NCI-H748 treated with DMSO at 0.1 percent for 48 hours (cell line): ENCODE measurements around the gene TARS3.
"Not testable (repeated sequence)": the region's sequence is repeated elsewhere in the genome, so short reads cannot be mapped to it uniquely, and the experiment has no call there.

Source experiments
- DNase-seq: peaks from one replicate; lab custom pipeline; 2025; lab: John Stamatoyannopoulos, UW

The TARS3 gene

GRCh38 chr15:101654171-101654570, 70.1 kb downstream of the TARS3 start:
- no peak for DNase-seq

- DNase-seq, result no peak
These were observed 71.4 kb downstream of the TARS3 start for GRCh38 chr15:101652786-101653430.

- peak; percentile 57 for DNase-seq
These were observed 72.0 kb downstream of the TARS3 start, which contains the start of gene TM2D3 for GRCh38 chr15:101652098-101652785. TM2D3 (minus strand) TSS chr15:101652381; CDS start chr15:101652361, 20 bp downstream.

- DNase-seq, result no peak
These were observed 72.6 kb downstream of the TARS3 start for GRCh38 chr15:101651554-101652097.

- DNase-seq, result no peak
These were observed 74.1 kb downstream of the TARS3 start for GRCh38 chr15:101650145-101650544.

- no peak for DNase-seq
These were observed 75.9 kb downstream of the TARS3 start for GRCh38 chr15:101648356-101648755.

GRCh38 chr15:101647251-101647650, 77.0 kb downstream of the TARS3 start:
- DNase-seq, result no peak

GRCh38 chr15:101646672-101647071, 77.6 kb downstream of the TARS3 start:
- no peak for DNase-seq

- no peak for DNase-seq
These were observed 81.9 kb downstream of the TARS3 start for GRCh38 chr15:101642361-101642760.

- peak; percentile 20 for DNase-seq
These were observed 82.4 kb downstream of the TARS3 start for GRCh38 chr15:101641894-101642293.

GRCh38 chr15:101641129-101641764, 83.0 kb downstream of the TARS3 start:
- DNase-seq, result peak; percentile 45

GRCh38 chr15:101639667-101640066, 84.6 kb downstream of the TARS3 start:
- no peak for DNase-seq

GRCh38 chr15:101637919-101638318, 86.4 kb downstream of the TARS3 start:
- DNase-seq, result no peak

- no peak for DNase-seq
These were observed 86.8 kb downstream of the TARS3 start for GRCh38 chr15:101637516-101637915.

- DNase-seq, result no peak
These were observed 87.2 kb downstream of the TARS3 start for GRCh38 chr15:101637038-101637437.

- DNase-seq, result no peak
These were observed 88.1 kb downstream of the TARS3 start for GRCh38 chr15:101635944-101636727.

- no peak for DNase-seq
These were observed 90.9 kb downstream of the TARS3 start for GRCh38 chr15:101633356-101633755.

GRCh38 chr15:101626729-101627128, 97.5 kb downstream of the TARS3 start:
- not testable (repeated sequence) for DNase-seq

- DNase-seq, result no peak
These were observed 98.3 kb downstream of the TARS3 start for GRCh38 chr15:101625980-101626379.

- DNase-seq, result no peak
These were observed 99.1 kb downstream of the TARS3 start for GRCh38 chr15:101625184-101625583.

- DNase-seq, result no peak
These were observed 100.6 kb downstream of the TARS3 start for GRCh38 chr15:101623367-101624304.
